Suppressor macrophage treated with lipopolysaccharide for 4 hours (primary cell): ENCODE results near the gene EVI5.

Experiments used
- DNase-seq: peaks from one replicate; pipeline ENCODE4 v3.0.0-alpha.2; 2020

The EVI5 gene

GRCh38 chr1:92481971-92482664, 302.8 kb downstream of the EVI5 start:
- DNase-seq: no peak

GRCh38 chr1:92481599-92481925, 303.3 kb downstream of the EVI5 start:
- no peak for DNase-seq

DNA sequence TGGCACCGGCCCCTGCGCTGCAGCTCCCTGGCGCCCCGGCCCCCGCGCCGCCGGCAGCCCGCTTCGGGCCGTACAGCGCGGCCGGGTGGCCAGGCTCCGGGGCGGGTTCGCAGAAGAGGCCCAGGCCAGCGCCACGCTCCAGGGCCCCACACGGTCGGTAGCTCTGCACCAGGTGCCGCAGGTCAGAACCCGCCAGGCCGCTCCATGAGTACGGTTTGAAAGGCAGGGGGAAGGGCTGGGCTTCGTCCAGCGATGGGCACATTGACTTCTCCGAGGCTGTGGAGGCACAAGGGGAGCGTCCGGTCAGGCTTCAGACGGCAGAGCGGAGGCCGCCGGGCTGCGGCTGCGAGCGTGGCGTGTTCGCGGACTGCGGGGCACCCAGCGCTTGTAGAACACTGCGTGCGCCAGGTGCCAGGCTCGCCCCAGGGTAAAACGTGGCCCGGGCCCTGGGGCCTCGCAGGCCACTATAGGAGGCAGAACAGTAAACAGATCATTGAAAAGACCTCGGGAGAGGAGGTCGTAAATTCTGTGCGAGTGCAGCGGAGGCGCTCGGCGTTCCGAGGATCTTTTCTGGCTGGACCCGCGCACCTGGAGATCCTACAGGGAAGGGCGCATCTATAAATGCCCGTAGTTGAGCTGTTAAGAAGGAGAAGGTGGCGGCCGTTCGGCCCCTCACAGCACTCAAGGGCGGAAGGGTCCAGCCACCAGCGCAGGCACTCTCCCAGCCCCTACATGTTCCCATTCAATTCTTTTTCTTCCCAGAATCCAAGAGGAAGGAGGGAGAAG, 303.9 kb downstream of the EVI5 start:
- no peak for DNase-seq

DNA sequence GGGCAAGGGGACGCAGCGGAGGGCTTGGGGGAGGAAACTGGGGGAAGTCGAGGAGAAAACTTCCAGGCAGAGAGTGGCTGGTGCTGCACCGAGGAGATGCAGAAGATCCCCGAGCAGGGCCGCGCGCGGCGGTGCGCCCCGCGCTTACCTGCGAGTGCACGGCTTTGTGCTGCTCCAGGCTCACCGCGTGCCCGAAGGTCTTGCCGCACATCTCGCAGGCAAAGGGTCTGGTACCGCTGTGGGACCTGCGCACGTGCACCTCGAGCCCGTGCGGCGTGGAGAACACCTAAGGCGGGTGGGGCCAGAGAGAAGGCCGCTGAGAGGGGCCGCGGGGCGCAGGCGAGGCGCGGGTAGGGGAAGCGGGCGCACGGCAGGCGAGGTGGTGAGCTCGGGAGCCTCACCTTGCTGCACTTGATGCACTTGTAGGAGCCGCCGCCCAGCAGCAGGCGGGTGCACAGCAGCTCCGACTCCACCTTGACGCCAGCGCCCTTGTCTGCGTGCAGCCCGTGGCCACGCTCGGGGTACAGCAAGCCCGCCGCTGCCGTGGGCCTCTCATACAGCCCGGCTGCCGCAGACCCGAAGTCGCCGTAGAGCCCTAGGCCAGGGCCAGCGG, 304.6 kb downstream of the EVI5 start:
- no peak for DNase-seq

DNA sequence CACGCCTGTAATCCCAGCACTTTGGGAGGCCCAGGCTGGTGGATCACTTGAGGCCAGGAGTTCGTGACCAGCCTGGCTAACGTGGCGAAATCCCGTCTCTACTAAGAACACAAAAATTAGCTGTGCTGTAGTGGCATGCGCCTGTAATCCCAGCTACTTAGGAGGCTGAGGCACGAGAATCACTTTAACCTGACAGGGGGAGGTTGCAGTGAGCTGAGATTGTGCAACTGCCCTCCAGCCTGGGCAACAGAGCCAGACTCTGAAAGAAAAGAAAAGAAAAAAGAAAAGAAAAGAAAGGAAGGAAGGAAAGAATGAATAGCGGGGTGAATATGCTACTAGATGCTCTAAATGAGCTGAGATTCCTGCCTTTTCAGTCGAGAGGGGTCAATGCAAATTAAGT, 305.3 kb downstream of the EVI5 start:
- no peak for DNase-seq

DNA sequence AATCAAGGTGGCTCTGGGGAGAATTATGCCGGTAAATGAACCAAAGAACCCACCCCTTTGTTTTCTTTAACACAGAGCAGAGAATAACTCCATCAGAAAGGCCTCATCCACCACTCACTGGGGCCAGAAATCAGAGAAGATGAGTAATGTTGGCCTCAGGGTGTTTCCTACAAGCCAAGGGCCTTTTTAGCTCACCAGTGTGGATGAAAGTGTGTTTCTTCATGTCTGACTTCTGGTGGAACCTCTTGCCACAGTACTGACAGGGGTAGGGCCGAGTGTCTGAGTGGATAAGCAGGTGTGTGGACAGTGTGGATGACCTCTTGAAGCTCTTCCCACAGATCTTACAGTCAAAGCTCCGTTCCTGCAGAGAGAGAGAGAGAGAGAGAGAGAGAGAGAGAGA, 306.5 kb downstream of the EVI5 start:
- no peak for DNase-seq

- peak; percentile 19 for DNase-seq
These were observed 308.8 kb downstream of the EVI5 start for GRCh38 chr1:92476071-92476631.

DNA sequence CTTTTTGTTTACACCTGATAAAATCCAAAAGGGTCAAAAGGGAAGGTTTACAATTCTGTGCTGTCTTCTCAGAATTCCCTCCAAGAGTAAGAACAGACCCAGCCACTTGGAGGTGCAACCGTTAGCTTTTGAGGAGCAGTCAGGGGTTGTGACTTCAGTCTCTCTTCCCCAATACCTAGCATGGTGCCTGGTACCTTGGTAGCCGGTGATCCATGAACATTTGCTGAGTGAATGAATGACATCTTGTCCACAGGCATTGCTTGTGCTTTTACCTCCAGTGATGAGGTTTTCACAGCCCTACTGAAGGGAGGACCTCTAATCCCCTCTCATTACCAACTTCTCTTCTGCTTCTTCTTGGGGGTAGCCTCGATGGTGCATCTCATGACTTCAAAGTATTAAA, 309.9 kb downstream of the EVI5 start:
- DNase-seq: no peak

GRCh38 chr1:92473781-92474495, 311.0 kb downstream of the EVI5 start:
- DNase-seq: peak; percentile 12

DNA sequence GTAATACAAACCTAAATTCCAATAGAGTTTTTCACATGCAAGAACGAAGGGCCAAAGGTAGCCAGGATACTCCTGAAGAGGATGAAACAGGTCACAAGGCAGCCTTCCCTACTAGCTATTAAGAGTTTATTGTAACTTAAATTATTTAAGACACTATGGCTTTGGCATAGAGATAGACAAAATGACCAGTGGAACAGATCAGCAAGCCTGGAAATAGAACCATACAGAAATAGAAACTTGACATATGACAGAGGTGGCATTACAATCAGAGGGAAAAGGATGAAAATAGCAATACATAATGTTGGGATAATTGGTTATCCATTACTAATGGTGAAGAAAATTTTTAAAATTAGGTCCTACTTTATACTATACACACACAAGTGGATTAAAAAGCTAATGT, 314.7 kb downstream of the EVI5 start:
- no peak for DNase-seq

DNA sequence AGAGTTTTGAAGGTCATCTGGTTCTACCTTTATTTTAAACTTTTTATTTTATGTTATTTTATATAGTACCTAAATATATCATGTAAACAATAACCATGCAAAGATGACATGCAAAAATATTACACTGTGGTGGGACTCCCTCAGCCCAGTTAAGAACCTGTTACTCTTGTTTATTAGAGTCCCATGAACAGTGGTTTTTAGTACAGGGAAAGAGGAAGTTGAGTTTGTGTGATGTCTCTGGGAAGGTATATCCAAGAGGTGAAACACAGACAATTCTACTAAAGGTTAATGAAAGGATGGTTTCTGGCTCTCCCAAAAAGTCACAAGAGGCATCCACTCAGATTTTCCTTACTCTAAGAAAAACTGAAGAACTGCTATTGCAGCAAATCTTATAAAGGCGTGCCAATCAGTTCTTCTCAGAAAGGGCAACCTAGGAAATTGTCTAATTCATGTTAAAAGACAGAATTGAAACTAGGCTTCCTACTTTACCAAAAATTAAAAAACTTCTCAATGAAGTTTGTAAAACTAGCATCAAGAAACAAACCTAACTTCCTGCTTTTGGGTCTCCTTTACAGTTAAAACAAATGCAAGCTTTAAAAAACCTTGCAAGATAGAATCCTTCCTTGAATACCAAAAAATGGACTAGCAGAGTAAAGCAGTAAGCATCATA, 318.1 kb downstream of the EVI5 start:
- no peak for DNase-seq

DNA sequence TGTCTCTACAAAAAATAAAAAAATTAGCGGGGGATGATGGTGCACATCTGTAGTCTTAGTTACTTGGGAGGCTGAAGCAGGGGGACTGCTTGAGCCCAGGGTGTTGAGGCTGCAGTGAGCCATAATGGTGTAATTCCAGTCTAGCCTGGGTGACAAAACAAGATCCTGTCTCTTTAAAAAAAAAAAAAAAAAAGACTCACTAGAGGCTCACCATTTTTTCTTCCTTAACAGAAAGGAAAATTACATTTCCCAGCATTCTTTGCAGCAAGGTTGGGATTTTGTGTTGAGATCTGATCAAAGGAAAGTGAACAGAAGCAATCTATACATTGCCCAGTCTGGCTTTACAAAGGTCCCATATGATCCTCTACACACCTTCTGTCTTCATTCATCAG, 319.7 kb downstream of the EVI5 start:
- DNase-seq: no peak

- DNase-seq: no peak
These were observed 320.2 kb downstream of the EVI5 start for GRCh38 chr1:92464588-92465255.

DNA sequence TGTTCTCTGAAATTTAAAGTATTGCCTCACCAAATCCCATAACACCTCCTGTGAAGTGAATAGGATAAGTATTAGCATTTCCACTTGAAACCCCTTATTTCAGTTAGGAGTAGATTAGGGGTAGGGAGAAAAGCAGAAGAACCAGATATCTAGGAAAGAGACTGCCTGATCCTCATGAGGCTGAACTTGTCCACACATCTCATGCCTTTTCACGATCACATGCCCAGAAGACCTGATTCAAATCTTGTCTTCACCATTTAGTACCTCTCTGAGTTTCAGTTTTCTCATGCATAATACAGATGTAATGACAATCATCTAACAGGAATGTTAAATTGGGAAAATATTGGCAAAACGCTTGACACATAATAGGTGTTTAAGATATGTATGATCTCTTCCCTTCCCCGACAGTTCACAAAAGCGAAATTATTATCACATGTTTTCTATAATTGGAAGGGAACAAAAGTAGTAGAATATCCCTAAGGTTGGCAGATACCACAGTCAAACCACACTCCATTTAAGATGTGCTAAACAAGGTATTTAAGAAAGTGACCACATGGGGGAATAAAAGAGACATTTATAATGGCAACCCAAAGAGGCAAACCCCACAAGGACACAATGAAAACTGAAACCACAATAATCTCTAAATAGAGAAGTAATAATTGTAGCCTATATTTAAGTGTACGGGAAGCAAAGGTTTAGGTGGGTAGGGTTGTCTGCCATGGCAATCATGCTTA, 323.4 kb downstream of the EVI5 start:
- DNase-seq: peak; percentile 47

GRCh38 chr1:92459871-92460320, 325.0 kb downstream of the EVI5 start:
- DNase-seq: peak; percentile 78
